Cardiac muscle cell (in vitro differentiated cells and primary cell): ENCODE data around the gene HS3ST3A1. TPM values are rescaled to one million over a fixed set of nuclear protein-coding genes. Genes with fewer than 3 reads are reported as not detected.

Experiments used
- DNase-seq, 2 donors: peaks; one replicate each; pipeline versions ENCODE4 v3.0.0 to v3.0.0-alpha.2; 2010 to 2017; ENCODE audit warnings: low read depth in 1 of 2, low spot score in 1 of 2
- H3K27ac ChIP-seq: fragments of 200-600 bp; sonication (generic); 2 replicates; pipeline ENCODE4 v1.5.1; 2016
- H3K27me3 ChIP-seq: fragments of 200-600 bp; sonication (generic); 2 replicates; pipeline ENCODE4 v1.6.0; 2016; ENCODE audit warnings: control low read depth
- H3K36me3 ChIP-seq: fragments of 200-600 bp; sonication (generic); 2 replicates; pipeline ENCODE4 v1.5.1; 2016; ENCODE audit warnings: control low read depth
- H3K4me1 ChIP-seq: fragments of 200-600 bp; sonication (generic); 2 replicates; pipeline ENCODE4 v1.8.1; 2017; ENCODE audit warnings: low read depth, mild to moderate bottlenecking, mixed run types
- H3K4me3 ChIP-seq: fragments of 200-600 bp; sonication (generic); 2 replicates; pipeline ENCODE4 v1.5.1; 2016; ENCODE audit warnings: mild to moderate bottlenecking
- H3K9me3 ChIP-seq: fragments of 200-600 bp; sonication (generic); 2 replicates; pipeline ENCODE4 v1.5.1; 2017; ENCODE audit warnings: low read depth, mild to moderate bottlenecking, control low read depth
- polyA plus RNA-seq: library from polyadenylated mRNA; unstranded; fragments of >200 nt; fragmentation: Nextera tagmentation; extraction: Ambion mirVana; gene quantifications from 2 replicates; pipeline ENCODE4 v1.2.1, GENCODE V29; 2016
- total RNA-seq: library from RNA; depleted of rRNA; stranded (reverse); fragments of >200 nt; gene quantifications from 2 replicates; pipeline ENCODE4 v1.2.3, GENCODE V29; 2016
- TF ChIP-seq, protein P1 (sequence below): IDR thresholded peaks from 2 replicates; pipeline ENCODE4 v1.5.1; 2012; ENCODE audit warnings: low read depth, mild to moderate bottlenecking, low read length

HS3ST3A1 gene
- total and polyA plus RNA-seq, 2 experiments from 2014 or later = 8.2 to 20.6 TPM

DNA sequence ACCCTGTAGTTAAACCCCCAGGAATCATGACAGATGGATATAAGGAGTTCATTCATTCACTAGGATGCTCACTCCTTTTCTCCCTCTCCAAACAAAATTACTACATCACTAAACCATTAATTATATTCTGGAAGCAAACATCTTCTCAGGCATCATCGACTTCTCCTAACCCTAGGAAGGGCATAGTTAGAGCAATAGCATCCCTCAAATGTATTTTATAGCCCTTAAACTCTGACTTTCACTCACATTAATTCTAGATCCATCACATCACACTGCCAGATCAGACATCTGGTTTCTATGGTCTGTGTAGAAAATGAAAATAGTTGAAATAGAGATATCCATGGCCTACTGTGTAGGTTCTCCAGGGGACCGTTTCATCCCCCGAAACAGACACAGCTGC, 143.9 kb downstream of the HS3ST3A1 start:
- Histone ChIP-seq H3K4me3 (no peak overlapping the region), H3K27me3 (no peaks in the 10 kb centered on the region), H3K36me3 (no peaks in the 10 kb centered on the region), H3K4me1 (no peaks in the 10 kb centered on the region), H3K27ac (no peak overlapping the region), H3K9me3 (no peaks in the 10 kb centered on the region)
- no peak for DNase-seq
- TF ChIP-seq, protein P1, sequence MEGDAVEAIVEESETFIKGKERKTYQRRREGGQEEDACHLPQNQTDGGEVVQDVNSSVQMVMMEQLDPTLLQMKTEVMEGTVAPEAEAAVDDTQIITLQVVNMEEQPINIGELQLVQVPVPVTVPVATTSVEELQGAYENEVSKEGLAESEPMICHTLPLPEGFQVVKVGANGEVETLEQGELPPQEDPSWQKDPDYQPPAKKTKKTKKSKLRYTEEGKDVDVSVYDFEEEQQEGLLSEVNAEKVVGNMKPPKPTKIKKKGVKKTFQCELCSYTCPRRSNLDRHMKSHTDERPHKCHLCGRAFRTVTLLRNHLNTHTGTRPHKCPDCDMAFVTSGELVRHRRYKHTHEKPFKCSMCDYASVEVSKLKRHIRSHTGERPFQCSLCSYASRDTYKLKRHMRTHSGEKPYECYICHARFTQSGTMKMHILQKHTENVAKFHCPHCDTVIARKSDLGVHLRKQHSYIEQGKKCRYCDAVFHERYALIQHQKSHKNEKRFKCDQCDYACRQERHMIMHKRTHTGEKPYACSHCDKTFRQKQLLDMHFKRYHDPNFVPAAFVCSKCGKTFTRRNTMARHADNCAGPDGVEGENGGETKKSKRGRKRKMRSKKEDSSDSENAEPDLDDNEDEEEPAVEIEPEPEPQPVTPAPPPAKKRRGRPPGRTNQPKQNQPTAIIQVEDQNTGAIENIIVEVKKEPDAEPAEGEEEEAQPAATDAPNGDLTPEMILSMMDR = no peak
